GM12878 (cell line): ENCODE results near the gene SLC2A9. TPM values are rescaled to one million over a fixed set of nuclear protein-coding genes. Genes with fewer than 3 reads are reported as not detected.

Experiments
- ATAC-seq: fragments of 200-7000 bp; cut with Tn5 transposase; 3 replicates; pipeline ENCODE4 v1.9.1; 2020; ENCODE audit warnings: mild to moderate bottlenecking, moderate library complexity
- BruUV-seq: library from RNA; stranded (reverse); fragments of 400-500 nt; replicated peaks from 2 replicates; lab custom pipeline; 2021; lab: Mats Ljungman, UMichigan
- CTCF ChIA-PET: fragments of 300-600 bp; sonication (Branson Sonifier 250); formaldehyde crosslinking; extraction: SDS; loops from one replicate; lab custom pipeline; 2021; ENCODE audit warnings: inconsistent platforms; lab: Yijun Ruan, JAX
- POLR2A ChIA-PET: fragments of 350-600 bp; formaldehyde crosslinking; extraction: SDS; loops from one replicate; lab custom pipeline; 2021; ENCODE audit warnings: inconsistent platforms; lab: Charles Lee
- RAD21 ChIA-PET: fragments of 300-600 bp; sonication (Branson Sonifier 250); formaldehyde crosslinking; loops from one replicate; lab custom pipeline; 2023; ENCODE audit warnings: antibody characterized with exemption; ENCODE audit not compliant: unreplicated experiment; lab: Charles Lee
- SMC1A ChIA-PET: fragments of 300-600 bp; sonication (Branson Sonifier 250); formaldehyde crosslinking; loops from one replicate; lab custom pipeline; 2023; ENCODE audit not compliant: unreplicated experiment, uncharacterized antibody; lab: Charles Lee
- DNase-seq: peaks from one replicate; pipeline ENCODE4 v3.0.0-alpha.2; 2011; ENCODE audit warnings: low read depth, low spot score
- FAIRE-seq: peaks from 3 replicates; lab custom pipeline; 2011; peaks lifted over from hg19 to GRCh38; lab: Jason Lieb, UNC
- H2AFZ ChIP-seq: 2 replicates; pipeline ENCODE4 v1.6.0; 2011; ENCODE audit warnings: low read depth, low read length, control low read depth; ENCODE audit not compliant: control insufficient read depth
- H3K27ac ChIP-seq: 2 replicates; pipeline ENCODE4 v1.5.1; 2011; ENCODE audit warnings: control low read depth; ENCODE audit not compliant: control insufficient read depth, insufficient read depth
- H3K27me3 ChIP-seq, 2 experiments: replicated peaks in 1 of 2; 2 replicates each; pipeline versions ENCODE4 v1.6.0 to v1.6.1; 2011; ENCODE audit warnings: low read length in 1 of 2; ENCODE audit not compliant: control insufficient read depth in 2 of 2, insufficient read depth in 2 of 2
- H3K36me3 ChIP-seq, 2 experiments: 2 replicates each; pipeline ENCODE4 v1.5.1; 2011; ENCODE audit warnings: low read length in 1 of 2; ENCODE audit not compliant: control insufficient read depth in 2 of 2, insufficient read depth in 2 of 2
- H3K4me1 ChIP-seq: 2 replicates; pipeline ENCODE4 v1.6.1; 2011; ENCODE audit warnings: mild to moderate bottlenecking, low read length, moderate library complexity, mixed read lengths; ENCODE audit not compliant: control insufficient read depth, insufficient read depth
- H3K4me2 ChIP-seq: 2 replicates; pipeline ENCODE4 v1.6.0; 2011; ENCODE audit warnings: control low read depth; ENCODE audit not compliant: control insufficient read depth, insufficient read depth
- H3K4me3 ChIP-seq: fragments of 200-600 bp; sonication (generic); 2 replicates; pipeline ENCODE4 v1.5.1; 2016
- H3K79me2 ChIP-seq: 2 replicates; pipeline ENCODE4 v1.6.0; 2011; ENCODE audit warnings: low read length; ENCODE audit not compliant: control insufficient read depth, insufficient read depth
- H3K9ac ChIP-seq: 2 replicates; pipeline ENCODE4 v1.8.0; 2011; ENCODE audit warnings: low read length, control low read depth, mixed read lengths; ENCODE audit not compliant: control insufficient read depth, insufficient read depth
- H3K9me3 ChIP-seq: replicated peaks from 3 replicates; pipeline ENCODE4 v1.5.1; 2011; ENCODE audit warnings: mild to moderate bottlenecking, low read length; ENCODE audit not compliant: control insufficient read depth, insufficient read depth
- H4K20me1 ChIP-seq: 2 replicates; pipeline ENCODE4 v1.6.0; 2011; ENCODE audit not compliant: control insufficient read depth, insufficient read depth
- CBFB ChIP-seq: IDR thresholded peaks from 2 replicates; pipeline ENCODE4 v1.6.1; 2016; ENCODE audit warnings: antibody characterized with exemption, low read depth
- DPF2 ChIP-seq: fragments of 450-650 bp; IDR thresholded peaks from 2 replicates; pipeline ENCODE4 v1.6.1; 2017; ENCODE audit warnings: mild to moderate bottlenecking
- MEF2B ChIP-seq: fragments of 450-650 bp; IDR thresholded peaks from 2 replicates; pipeline ENCODE4 v1.6.1; 2018; ENCODE audit warnings: mild to moderate bottlenecking, moderate library complexity; ENCODE audit not compliant: partially characterized antibody, poor library complexity, severe bottlenecking
- NR2F1 ChIP-seq: fragments of 450-650 bp; conservative IDR thresholded peaks from 2 replicates; pipeline ENCODE4 v1.6.1; 2017; ENCODE audit warnings: mild to moderate bottlenecking
- PML ChIP-seq: IDR thresholded peaks from 2 replicates; pipeline ENCODE4 v1.6.1; 2012; ENCODE audit warnings: low read length, inconsistent platforms
- SUZ12 ChIP-seq: fragments of 200-600 bp; sonication (generic); IDR thresholded peaks from one replicate; pipeline ENCODE4 v1.6.1; 2018; ENCODE audit warnings: antibody characterized with exemption, mild to moderate bottlenecking; ENCODE audit not compliant: unreplicated experiment
- ZNF217 ChIP-seq: fragments of 450-650 bp; IDR thresholded peaks from 2 replicates; pipeline ENCODE4 v1.6.1; 2017; ENCODE audit warnings: antibody characterized with exemption, mild to moderate bottlenecking
- WGBS: methylation state at CpG from one replicate; pipeline ENCODE4 v1.1.6; 2016; ENCODE audit warnings: low lambda C conversion rate; ENCODE audit not compliant: insufficient replicate concordance, insufficient coverage; ENCODE audit errors: missing lambda C conversion rate; 5-methylcytosine and 5-hydroxymethylcytosine counted together
- in situ Hi-C: fragments of 300-500 bp; cut with MboI; formaldehyde crosslinking; loops from 9 replicates; pipeline ENCODE4 v1.14.3; 2018; ENCODE audit warnings: mixed read lengths
- intact Hi-C: fragments of 100-400 bp; cut with micrococcal nuclease; formaldehyde crosslinking; loops from one replicate; pipeline ENCODE4 v1.14.2; 2022; ENCODE audit not compliant: unreplicated experiment
- polyA plus RNA-seq, 11 experiments: library from polyadenylated mRNA; depleted of rRNA in 4 of 11; unstranded in 6 of 11; stranded (reverse) in 5 of 11; fragments of >200 nt; fragmentation: Nextera tagmentation in 4 of 11; fragmentation: Illumina TruSeq in 1 of 11; extraction: Ambion mirVana in 4 of 11; extraction: Trizol in 1 of 11; gene quantifications; 1 replicate in 1 of 11; 2 replicates in 10 of 11; pipeline versions ENCODE4 v1.2.1 to v1.2.3, GENCODE V29; 2011 to 2016; ENCODE audit warnings: inconsistent platforms in 2 of 11, missing spikeins in 2 of 11, low read depth in 1 of 11
- total RNA-seq, 4 experiments: library from RNA; depleted of rRNA in 3 of 4; stranded (reverse); fragments of >200 nt in 3 of 4; fragmentation: Illumina TruSeq in 1 of 4; extraction: Trizol in 1 of 4; gene quantifications; 2 replicates each; pipeline versions ENCODE4 v1.2.1 to v1.2.3, GENCODE V29; 2013 to 2021
- TF ChIP-seq, protein P1 (sequence below): IDR thresholded peaks from 2 replicates; pipeline ENCODE4 v1.6.1; 2012; ENCODE audit warnings: low read depth, low read length, improper control_type of control experiment
- TF ChIP-seq, protein P2 (sequence below): fragments of 450-650 bp; IDR thresholded peaks from 2 replicates; pipeline ENCODE4 v1.6.1; 2017; ENCODE audit warnings: mild to moderate bottlenecking, moderate library complexity
- TF ChIP-seq, protein P3 (sequence below): IDR thresholded peaks from 2 replicates; pipeline ENCODE4 v1.6.1; 2011; ENCODE audit warnings: low read depth, mild to moderate bottlenecking, low read length, moderate library complexity, borderline replicate concordance; ENCODE audit errors: extremely low read depth
- TF ChIP-seq, protein P4 (sequence below): fragments of 450-650 bp; formaldehyde crosslinking; IDR thresholded peaks from 2 replicates; pipeline ENCODE4 v1.4.0; 2022; ENCODE audit warnings: mild to moderate bottlenecking, moderate library complexity

Gene SLC2A9
- total and polyA plus RNA-seq, 10 of the 15 experiments (the other 5 are each of a cell fraction or from before 2014, with no cell fraction given) = 0.28 to 2.8 (median 1.2) TPM

DNA sequence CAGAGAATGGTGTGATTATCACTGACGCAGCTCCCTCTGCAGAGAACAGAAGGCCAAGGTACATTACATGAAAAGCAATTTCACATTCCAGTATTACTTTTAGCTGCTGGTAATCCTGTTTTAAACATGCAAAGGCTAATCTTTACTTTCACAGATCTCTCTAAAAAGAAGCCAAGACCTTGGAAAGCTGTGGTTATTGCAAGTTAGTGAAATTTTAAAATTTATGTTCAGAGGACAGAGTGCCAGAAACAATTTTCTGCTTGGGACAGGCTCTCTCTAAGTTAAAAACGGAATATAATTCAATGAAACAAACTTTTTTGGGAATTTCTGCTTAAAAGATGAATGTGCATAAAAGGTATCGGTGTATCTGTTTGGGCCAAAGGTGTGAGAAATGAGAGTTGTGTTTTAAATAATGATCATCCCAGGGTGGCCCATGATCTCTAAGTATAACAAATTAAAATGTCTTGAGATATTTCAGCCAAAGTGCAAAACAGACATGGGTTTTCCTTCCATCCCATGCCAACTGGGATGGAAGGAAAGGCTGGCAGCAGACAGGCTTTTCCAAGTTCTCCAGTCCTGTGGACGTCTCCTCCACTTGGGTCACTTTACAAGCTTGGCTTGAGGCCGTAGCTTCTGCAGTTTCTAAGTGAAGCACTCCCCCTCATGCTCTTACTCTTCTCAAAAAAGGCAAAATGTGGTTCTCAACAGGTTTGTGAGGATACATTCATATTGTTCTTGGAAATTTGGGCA is 121.8 kb downstream of the SLC2A9 start:
- 20% methylated on average over 5 of the region's 5 CpGs for WGBS
- ChIA-PET CTCF (interaction anchor here (0.7 to 4.5 kb wide), 8 partner anchors 10 to 135 kb away, joined by 3 to 60 read pairs (median 5); no protein-coding TSS in a partner anchor), SMC1A (interaction anchor here (0.7 to 7.1 kb wide), 9 partner anchors 63 to 155 kb away, joined by 3 to 57 read pairs (median 5); no protein-coding TSS in a partner anchor), POLR2A (interaction anchor here (1.3 kb wide), 1 partner anchor 108 kb away, joined by 3 read pairs; no protein-coding TSS in a partner anchor), RAD21 (interaction anchor here (0.6 to 4.0 kb wide), 11 partner anchors 14 to 597 kb away, joined by 3 to 31 read pairs (median 4); no protein-coding TSS in a partner anchor)
- Histone ChIP-seq H3K4me3 (no peak overlapping the region), H2AFZ (no peak overlapping the region), H3K79me2 (no peaks in the 10 kb centered on the region), H3K9me3 (no peaks in the 10 kb centered on the region), H3K36me3 (no peaks in the 10 kb centered on the region), H3K4me1 (peaks cover 3% of the 10 kb centered on the region; the same call in 1 of the 2 replicates), H4K20me1 (no peaks in the 10 kb centered on the region), H3K4me2 (no peak overlapping the region), H3K27me3 (no peaks in the 10 kb centered on the region), H3K27ac (no peak overlapping the region), H3K9ac (no peak overlapping the region)
- FAIRE-seq = no peak
- no peak for DNase-seq
- ATAC-seq = no peak
- intact Hi-C loops = loop anchor here (2.0 kb wide), 1 partner anchor 115 kb away; no protein-coding TSS in a partner anchor
- in situ Hi-C loops = no loop called here
- no TSS peak for BruUV-seq
- TF ChIP-seq PML (no peak), DPF2 (no peak), NR2F1 (no peak), SUZ12 (no peak), MEF2B (no peak), ZNF217 (no peak), CBFB (no peak)
- TF ChIP-seq, protein P1, sequence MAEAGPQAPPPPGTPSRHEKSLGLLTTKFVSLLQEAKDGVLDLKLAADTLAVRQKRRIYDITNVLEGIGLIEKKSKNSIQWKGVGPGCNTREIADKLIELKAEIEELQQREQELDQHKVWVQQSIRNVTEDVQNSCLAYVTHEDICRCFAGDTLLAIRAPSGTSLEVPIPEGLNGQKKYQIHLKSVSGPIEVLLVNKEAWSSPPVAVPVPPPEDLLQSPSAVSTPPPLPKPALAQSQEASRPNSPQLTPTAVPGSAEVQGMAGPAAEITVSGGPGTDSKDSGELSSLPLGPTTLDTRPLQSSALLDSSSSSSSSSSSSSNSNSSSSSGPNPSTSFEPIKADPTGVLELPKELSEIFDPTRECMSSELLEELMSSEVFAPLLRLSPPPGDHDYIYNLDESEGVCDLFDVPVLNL = no peak
- TF ChIP-seq, protein P2, sequence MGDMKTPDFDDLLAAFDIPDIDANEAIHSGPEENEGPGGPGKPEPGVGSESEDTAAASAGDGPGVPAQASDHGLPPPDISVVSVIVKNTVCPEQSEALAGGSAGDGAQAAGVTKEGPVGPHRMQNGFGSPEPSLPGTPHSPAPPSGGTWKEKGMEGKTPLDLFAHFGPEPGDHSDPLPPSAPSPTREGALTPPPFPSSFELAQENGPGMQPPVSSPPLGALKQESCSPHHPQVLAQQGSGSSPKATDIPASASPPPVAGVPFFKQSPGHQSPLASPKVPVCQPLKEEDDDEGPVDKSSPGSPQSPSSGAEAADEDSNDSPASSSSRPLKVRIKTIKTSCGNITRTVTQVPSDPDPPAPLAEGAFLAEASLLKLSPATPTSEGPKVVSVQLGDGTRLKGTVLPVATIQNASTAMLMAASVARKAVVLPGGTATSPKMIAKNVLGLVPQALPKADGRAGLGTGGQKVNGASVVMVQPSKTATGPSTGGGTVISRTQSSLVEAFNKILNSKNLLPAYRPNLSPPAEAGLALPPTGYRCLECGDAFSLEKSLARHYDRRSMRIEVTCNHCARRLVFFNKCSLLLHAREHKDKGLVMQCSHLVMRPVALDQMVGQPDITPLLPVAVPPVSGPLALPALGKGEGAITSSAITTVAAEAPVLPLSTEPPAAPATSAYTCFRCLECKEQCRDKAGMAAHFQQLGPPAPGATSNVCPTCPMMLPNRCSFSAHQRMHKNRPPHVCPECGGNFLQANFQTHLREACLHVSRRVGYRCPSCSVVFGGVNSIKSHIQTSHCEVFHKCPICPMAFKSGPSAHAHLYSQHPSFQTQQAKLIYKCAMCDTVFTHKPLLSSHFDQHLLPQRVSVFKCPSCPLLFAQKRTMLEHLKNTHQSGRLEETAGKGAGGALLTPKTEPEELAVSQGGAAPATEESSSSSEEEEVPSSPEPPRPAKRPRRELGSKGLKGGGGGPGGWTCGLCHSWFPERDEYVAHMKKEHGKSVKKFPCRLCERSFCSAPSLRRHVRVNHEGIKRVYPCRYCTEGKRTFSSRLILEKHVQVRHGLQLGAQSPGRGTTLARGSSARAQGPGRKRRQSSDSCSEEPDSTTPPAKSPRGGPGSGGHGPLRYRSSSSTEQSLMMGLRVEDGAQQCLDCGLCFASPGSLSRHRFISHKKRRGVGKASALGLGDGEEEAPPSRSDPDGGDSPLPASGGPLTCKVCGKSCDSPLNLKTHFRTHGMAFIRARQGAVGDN = no peak
- TF ChIP-seq, protein P3, sequence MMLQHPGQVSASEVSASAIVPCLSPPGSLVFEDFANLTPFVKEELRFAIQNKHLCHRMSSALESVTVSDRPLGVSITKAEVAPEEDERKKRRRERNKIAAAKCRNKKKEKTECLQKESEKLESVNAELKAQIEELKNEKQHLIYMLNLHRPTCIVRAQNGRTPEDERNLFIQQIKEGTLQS = no peak
- TF ChIP-seq, protein P4, sequence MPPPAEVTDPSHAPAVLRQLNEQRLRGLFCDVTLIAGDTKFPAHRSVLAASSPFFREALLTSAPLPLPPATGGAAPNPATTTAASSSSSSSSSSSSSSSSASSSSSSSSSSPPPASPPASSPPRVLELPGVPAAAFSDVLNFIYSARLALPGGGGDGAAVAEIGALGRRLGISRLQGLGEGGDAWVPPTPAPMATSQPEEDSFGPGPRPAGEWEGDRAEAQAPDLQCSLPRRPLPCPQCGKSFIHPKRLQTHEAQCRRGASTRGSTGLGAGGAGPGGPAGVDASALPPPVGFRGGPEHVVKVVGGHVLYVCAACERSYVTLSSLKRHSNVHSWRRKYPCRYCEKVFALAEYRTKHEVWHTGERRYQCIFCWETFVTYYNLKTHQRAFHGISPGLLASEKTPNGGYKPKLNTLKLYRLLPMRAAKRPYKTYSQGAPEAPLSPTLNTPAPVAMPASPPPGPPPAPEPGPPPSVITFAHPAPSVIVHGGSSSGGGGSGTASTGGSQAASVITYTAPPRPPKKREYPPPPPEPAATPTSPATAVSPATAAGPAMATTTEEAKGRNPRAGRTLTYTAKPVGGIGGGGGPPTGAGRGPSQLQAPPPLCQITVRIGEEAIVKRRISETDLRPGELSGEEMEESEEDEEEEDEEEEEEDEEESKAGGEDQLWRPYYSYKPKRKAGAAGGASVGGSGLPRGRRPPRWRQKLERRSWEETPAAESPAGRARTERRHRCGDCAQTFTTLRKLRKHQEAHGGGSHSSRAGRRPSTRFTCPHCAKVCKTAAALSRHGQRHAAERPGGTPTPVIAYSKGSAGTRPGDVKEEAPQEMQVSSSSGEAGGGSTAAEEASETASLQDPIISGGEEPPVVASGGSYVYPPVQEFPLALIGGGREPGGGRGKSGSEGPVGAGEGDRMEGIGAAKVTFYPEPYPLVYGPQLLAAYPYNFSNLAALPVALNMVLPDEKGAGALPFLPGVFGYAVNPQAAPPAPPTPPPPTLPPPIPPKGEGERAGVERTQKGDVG (CRISPR knock-in tag) = no peak
